GM18861 (cell line): ENCODE results near the gene NOS1.

Experiments
- ATAC-seq: cut with Tn5 transposase; IDR thresholded peaks from one replicate; pipeline ENCODE4 v1.9.1; 2021; ENCODE audit not compliant: unreplicated experiment

NOS1 gene

GRCh38 chr12:117365049-117365616 is 3.7 kb upstream of the NOS1 start:
- ATAC-seq = no peak

- ATAC-seq = no peak
These were observed 2.6 kb upstream of the NOS1 start for GRCh38 chr12:117363953-117364486.

- no peak for ATAC-seq
These were observed 1.7 kb upstream of the NOS1 start for GRCh38 chr12:117363056-117363662.

- ATAC-seq = no peak
These were observed 965 bp upstream of the NOS1 start for GRCh38 chr12:117362391-117362790.

- no peak for ATAC-seq
These were observed 479 bp upstream of the NOS1 start for GRCh38 chr12:117361905-117362304.

GRCh38 chr12:117360551-117361346 is 677 bp downstream of the NOS1 start:
- no peak for ATAC-seq

- ATAC-seq = no peak
These were observed 1.2 kb downstream of the NOS1 start for GRCh38 chr12:117360222-117360550.

GRCh38 chr12:117359029-117359845 is 2.2 kb downstream of the NOS1 start:
- no peak for ATAC-seq

- ATAC-seq = no peak
These were observed 5.4 kb downstream of the NOS1 start for GRCh38 chr12:117356048-117356447.

- ATAC-seq = no peak
These were observed 8.5 kb downstream of the NOS1 start for GRCh38 chr12:117352883-117353282.

GRCh38 chr12:117352206-117352605 is 9.2 kb downstream of the NOS1 start:
- no peak for ATAC-seq

- ATAC-seq = no peak
These were observed 11.3 kb downstream of the NOS1 start for GRCh38 chr12:117350140-117350539.

- no peak for ATAC-seq
These were observed 13.8 kb downstream of the NOS1 start for GRCh38 chr12:117347588-117347987.

- no peak for ATAC-seq
These were observed 16.7 kb downstream of the NOS1 start for GRCh38 chr12:117344716-117345115.

GRCh38 chr12:117343849-117344248 is 17.6 kb downstream of the NOS1 start:
- no peak for ATAC-seq

- ATAC-seq = no peak
These were observed 18.1 kb downstream of the NOS1 start for GRCh38 chr12:117343296-117343695.

GRCh38 chr12:117342682-117343081 is 18.7 kb downstream of the NOS1 start:
- no peak for ATAC-seq

- ATAC-seq = no peak
These were observed 19.2 kb downstream of the NOS1 start for GRCh38 chr12:117342247-117342646.

GRCh38 chr12:117339104-117339503 is 22.3 kb downstream of the NOS1 start:
- ATAC-seq = no peak

GRCh38 chr12:117334855-117335587 is 26.4 kb downstream of the NOS1 start:
- ATAC-seq = no peak

GRCh38 chr12:117334051-117334450 is 27.4 kb downstream of the NOS1 start:
- no peak for ATAC-seq
